GM12878 (cell line): ENCODE data around the gene MMP13. TPM values are rescaled to one million over a fixed set of nuclear protein-coding genes. Genes with fewer than 3 reads are reported as not detected.

Source experiments
- ATAC-seq: fragments of 200-7000 bp; cut with Tn5 transposase; 3 replicates; pipeline ENCODE4 v1.9.1; 2020; ENCODE audit warnings: mild to moderate bottlenecking, moderate library complexity
- BruUV-seq: library from RNA; stranded (reverse); fragments of 400-500 nt; replicated peaks from 2 replicates; lab custom pipeline; 2021; lab: Mats Ljungman, UMichigan
- CTCF ChIA-PET: fragments of 300-600 bp; sonication (Branson Sonifier 250); formaldehyde crosslinking; extraction: SDS; loops from one replicate; lab custom pipeline; 2021; ENCODE audit warnings: inconsistent platforms; lab: Yijun Ruan, JAX
- POLR2A ChIA-PET: fragments of 350-600 bp; formaldehyde crosslinking; extraction: SDS; loops from one replicate; lab custom pipeline; 2021; ENCODE audit warnings: inconsistent platforms; lab: Charles Lee
- RAD21 ChIA-PET: fragments of 300-600 bp; sonication (Branson Sonifier 250); formaldehyde crosslinking; loops from one replicate; lab custom pipeline; 2023; ENCODE audit warnings: antibody characterized with exemption; ENCODE audit not compliant: unreplicated experiment; lab: Charles Lee
- SMC1A ChIA-PET: fragments of 300-600 bp; sonication (Branson Sonifier 250); formaldehyde crosslinking; loops from one replicate; lab custom pipeline; 2023; ENCODE audit not compliant: unreplicated experiment, uncharacterized antibody; lab: Charles Lee
- DNase-seq: peaks from one replicate; pipeline ENCODE4 v3.0.0-alpha.2; 2011; ENCODE audit warnings: low read depth, low spot score
- FAIRE-seq: peaks from 3 replicates; lab custom pipeline; 2011; peaks lifted over from hg19 to GRCh38; lab: Jason Lieb, UNC
- H2AFZ ChIP-seq: 2 replicates; pipeline ENCODE4 v1.6.0; 2011; ENCODE audit warnings: low read depth, low read length, control low read depth; ENCODE audit not compliant: control insufficient read depth
- H3K27ac ChIP-seq: 2 replicates; pipeline ENCODE4 v1.5.1; 2011; ENCODE audit warnings: control low read depth; ENCODE audit not compliant: control insufficient read depth, insufficient read depth
- H3K27me3 ChIP-seq, 2 experiments: replicated peaks in 1 of 2; 2 replicates each; pipeline versions ENCODE4 v1.6.0 to v1.6.1; 2011; ENCODE audit warnings: low read length in 1 of 2; ENCODE audit not compliant: control insufficient read depth in 2 of 2, insufficient read depth in 2 of 2
- H3K36me3 ChIP-seq, 2 experiments: 2 replicates each; pipeline ENCODE4 v1.5.1; 2011; ENCODE audit warnings: low read length in 1 of 2; ENCODE audit not compliant: control insufficient read depth in 2 of 2, insufficient read depth in 2 of 2
- H3K4me1 ChIP-seq: 2 replicates; pipeline ENCODE4 v1.6.1; 2011; ENCODE audit warnings: mild to moderate bottlenecking, low read length, moderate library complexity, mixed read lengths; ENCODE audit not compliant: control insufficient read depth, insufficient read depth
- H3K4me2 ChIP-seq: 2 replicates; pipeline ENCODE4 v1.6.0; 2011; ENCODE audit warnings: control low read depth; ENCODE audit not compliant: control insufficient read depth, insufficient read depth
- H3K4me3 ChIP-seq: fragments of 200-600 bp; sonication (generic); 2 replicates; pipeline ENCODE4 v1.5.1; 2016
- H3K79me2 ChIP-seq: 2 replicates; pipeline ENCODE4 v1.6.0; 2011; ENCODE audit warnings: low read length; ENCODE audit not compliant: control insufficient read depth, insufficient read depth
- H3K9ac ChIP-seq: 2 replicates; pipeline ENCODE4 v1.8.0; 2011; ENCODE audit warnings: low read length, control low read depth, mixed read lengths; ENCODE audit not compliant: control insufficient read depth, insufficient read depth
- H3K9me3 ChIP-seq: replicated peaks from 3 replicates; pipeline ENCODE4 v1.5.1; 2011; ENCODE audit warnings: mild to moderate bottlenecking, low read length; ENCODE audit not compliant: control insufficient read depth, insufficient read depth
- H4K20me1 ChIP-seq: 2 replicates; pipeline ENCODE4 v1.6.0; 2011; ENCODE audit not compliant: control insufficient read depth, insufficient read depth
- FOS ChIP-seq: IDR thresholded peaks from 3 replicates; pipeline ENCODE4 v1.6.1; 2011; ENCODE audit warnings: borderline replicate concordance; ENCODE audit not compliant: insufficient read length; ENCODE audit errors: extremely low read depth
- PML ChIP-seq: IDR thresholded peaks from 2 replicates; pipeline ENCODE4 v1.6.1; 2012; ENCODE audit warnings: low read length, inconsistent platforms
- POLR2AphosphoS5 ChIP-seq: IDR thresholded peaks from 2 replicates; pipeline ENCODE4 v1.6.1; 2011; ENCODE audit warnings: mild to moderate bottlenecking, low read length, inconsistent platforms
- REST ChIP-seq: IDR thresholded peaks from 2 replicates; pipeline ENCODE4 v1.6.1; 2012; ENCODE audit warnings: mild to moderate bottlenecking, low read depth, low read length
- SMAD1 ChIP-seq: fragments of 450-650 bp; IDR thresholded peaks from 2 replicates; pipeline ENCODE4 v1.6.1; 2018; ENCODE audit warnings: mild to moderate bottlenecking, low read depth; ENCODE audit not compliant: partially characterized antibody
- SREBF2 ChIP-seq: IDR thresholded peaks from 2 replicates; pipeline ENCODE4 v1.6.1; 2012; ENCODE audit warnings: mild to moderate bottlenecking, low read length
- in situ Hi-C: fragments of 300-500 bp; cut with MboI; formaldehyde crosslinking; loops from 9 replicates; pipeline ENCODE4 v1.14.3; 2018; ENCODE audit warnings: mixed read lengths
- intact Hi-C: fragments of 100-400 bp; cut with micrococcal nuclease; formaldehyde crosslinking; loops from one replicate; pipeline ENCODE4 v1.14.2; 2022; ENCODE audit not compliant: unreplicated experiment
- polyA plus RNA-seq, 11 experiments: library from polyadenylated mRNA; depleted of rRNA in 4 of 11; unstranded in 6 of 11; stranded (reverse) in 5 of 11; fragments of >200 nt; fragmentation: Nextera tagmentation in 4 of 11; fragmentation: Illumina TruSeq in 1 of 11; extraction: Ambion mirVana in 4 of 11; extraction: Trizol in 1 of 11; gene quantifications; 1 replicate in 1 of 11; 2 replicates in 10 of 11; pipeline versions ENCODE4 v1.2.1 to v1.2.3, GENCODE V29; 2011 to 2016; ENCODE audit warnings: inconsistent platforms in 2 of 11, missing spikeins in 2 of 11, low read depth in 1 of 11
- total RNA-seq, 4 experiments: library from RNA; depleted of rRNA in 3 of 4; stranded (reverse); fragments of >200 nt in 3 of 4; fragmentation: Illumina TruSeq in 1 of 4; extraction: Trizol in 1 of 4; gene quantifications; 2 replicates each; pipeline versions ENCODE4 v1.2.1 to v1.2.3, GENCODE V29; 2013 to 2021

MMP13 gene
- total and polyA plus RNA-seq, 10 of the 15 experiments (the other 5 are each of a cell fraction or from before 2014, with no cell fraction given) = 0.05 TPM; not detected in 9

- no peaks in the 10 kb centered on the region for H3K4me1 ChIP-seq
- BruUV-seq = no TSS peak
- H3K27me3 ChIP-seq = peaks cover 0 to 2% of the 10 kb centered on the region in 2 experiments; a peak in 1 of 4 replicates
- ChIA-PET CTCF (interaction anchor here (0.6 to 6.5 kb wide), 43 partner anchors 8 to 602 kb away, joined by 3 to 334 read pairs (median 5); partner anchors contain the start of genes DCUN1D5, DYNC2H1, MMP12 and MMP3), RAD21 (interaction anchor here (0.5 to 3.2 kb wide), 32 partner anchors 8 to 682 kb away, joined by 3 to 110 read pairs (median 5); partner anchors contain the start of gene DCUN1D5), POLR2A (interaction anchor here (1.1 to 2.1 kb wide), 5 partner anchors 10 to 33 kb away, joined by 3 to 10 read pairs (median 8); no protein-coding TSS in a partner anchor), SMC1A (interaction anchor here (0.7 to 2.5 kb wide), 37 partner anchors 8 to 301 kb away, joined by 3 to 216 read pairs (median 5); partner anchors contain the start of genes MMP12 and MMP3)
- no peak overlapping the region for H3K9ac ChIP-seq
- H3K27ac ChIP-seq = no peak overlapping the region
- no peak overlapping the region for H3K4me2 ChIP-seq
- H2AFZ ChIP-seq = no peak overlapping the region
- H3K36me3 ChIP-seq = no peaks in the 10 kb centered on the region
- no peak for DNase-seq
- no peak overlapping the region for H3K4me3 ChIP-seq
- in situ Hi-C loops (no loop called here), intact Hi-C loops (loop anchor here (2.0 kb wide), 1 partner anchor 140 kb away; no protein-coding TSS in a partner anchor)
- no peaks in the 10 kb centered on the region for H3K9me3 ChIP-seq
- TF ChIP-seq SMAD1 (no peak), POLR2AphosphoS5 (no peak), FOS (no peak), SREBF2 (no peak), REST (no peak), PML (no peak)
- H3K79me2 ChIP-seq = no peaks in the 10 kb centered on the region
- ATAC-seq = no peak
- H4K20me1 ChIP-seq = no peaks in the 10 kb centered on the region
- FAIRE-seq = no peak
Observed at GRCh38 chr11:102915044-102915375, 40.5 kb downstream of the MMP13 start.
